Measurements from ENCODE around the gene NLK.

Gene NLK

GRCh38 chr17:28043741-28044140 lies 1.3 kb downstream of the NLK start:
- peaks cover 30 to 38% of the 10 kb centered on the region in 2 experiments for H3K4me1 ChIP-seq (ENCODE audit: control insufficient read depth in 1 of 2, insufficient read depth in 1 of 2, low read depth in 1 of 2, low read length in 1 of 2)
- no peak overlapping the region for H3K27ac ChIP-seq
- H3K4me3 ChIP-seq (ENCODE audit: low read depth in 1 of 2, low read length in 1 of 2) = no peak overlapping the region
- H3K36me3 ChIP-seq = no peaks in the 10 kb centered on the region
- H3K27me3 ChIP-seq = peaks cover 11% of the 10 kb centered on the region
- no peaks in the 10 kb centered on the region for H3K9me3 ChIP-seq
- no peak for TF ChIP-seq CTCF (IDR thresholded peaks at IDR 0.05)

- TF ChIP-seq CTCF (IDR thresholded peaks at IDR 0.05) = no peak
- Histone ChIP-seq H3K4me1 (ENCODE audit: control insufficient read depth in 1 of 2, insufficient read depth in 1 of 2, low read depth in 1 of 2, low read length in 1 of 2) (peaks cover 30 to 41% of the 10 kb centered on the region in 2 experiments), H3K27me3 (no peaks in the 10 kb centered on the region), H3K4me3 (ENCODE audit: low read depth in 1 of 2, low read length in 1 of 2) (no peak overlapping the region), H3K36me3 (no peaks in the 10 kb centered on the region), H3K27ac (no peak overlapping the region), H3K9me3 (no peaks in the 10 kb centered on the region)
Observed at GRCh38 chr17:28045304-28045703, 2.8 kb downstream of the NLK start.

DNA sequence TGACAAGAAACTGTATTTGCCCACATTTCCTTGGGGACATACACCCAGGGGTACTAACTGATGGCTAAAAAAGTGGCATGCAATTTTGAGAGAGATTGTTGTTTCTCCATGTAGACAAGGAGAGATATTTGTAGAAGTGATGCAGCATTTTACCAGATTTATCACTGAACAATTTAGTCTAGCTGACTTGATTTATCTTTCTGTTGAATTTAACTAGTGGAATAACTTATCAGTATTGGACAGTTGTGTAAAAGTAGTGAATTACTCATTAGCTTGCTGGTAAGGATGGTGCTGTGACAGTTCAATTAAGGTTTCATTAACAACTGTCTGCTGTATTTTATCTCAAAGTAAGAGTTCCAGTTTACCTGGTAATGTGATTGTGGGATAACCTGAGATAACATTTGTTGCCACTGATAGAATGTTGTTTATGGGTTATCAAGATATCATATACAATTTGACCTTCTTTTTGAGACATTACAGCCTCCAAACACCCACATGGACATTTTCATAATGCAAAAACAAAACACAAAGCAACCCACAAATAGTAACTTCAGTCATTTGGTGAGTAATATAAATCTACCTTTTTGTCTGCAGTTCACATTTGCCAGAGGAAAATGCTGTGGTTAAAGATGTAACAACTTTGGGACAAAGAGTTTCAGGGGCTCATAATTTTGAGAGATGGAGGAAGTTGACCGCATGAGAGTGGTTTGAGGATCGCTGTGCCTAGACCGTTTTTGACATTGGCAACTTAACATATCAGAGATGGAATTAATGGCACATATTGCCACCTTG lies 3.8 kb downstream of the NLK start:
- TF ChIP-seq CTCF (IDR thresholded peaks at IDR 0.05) = no peak
- no peak overlapping the region for H3K4me3 ChIP-seq (ENCODE audit: low read depth in 1 of 2, low read length in 1 of 2)
- H3K4me1 ChIP-seq (ENCODE audit: control insufficient read depth in 1 of 2, insufficient read depth in 1 of 2, low read depth in 1 of 2, low read length in 1 of 2) = peaks cover 26 to 41% of the 10 kb centered on the region in 2 experiments
- no peak overlapping the region for H3K27ac ChIP-seq
- H3K27me3 ChIP-seq = no peaks in the 10 kb centered on the region
- H3K9me3 ChIP-seq = no peaks in the 10 kb centered on the region
- no peaks in the 10 kb centered on the region for H3K36me3 ChIP-seq

DNA sequence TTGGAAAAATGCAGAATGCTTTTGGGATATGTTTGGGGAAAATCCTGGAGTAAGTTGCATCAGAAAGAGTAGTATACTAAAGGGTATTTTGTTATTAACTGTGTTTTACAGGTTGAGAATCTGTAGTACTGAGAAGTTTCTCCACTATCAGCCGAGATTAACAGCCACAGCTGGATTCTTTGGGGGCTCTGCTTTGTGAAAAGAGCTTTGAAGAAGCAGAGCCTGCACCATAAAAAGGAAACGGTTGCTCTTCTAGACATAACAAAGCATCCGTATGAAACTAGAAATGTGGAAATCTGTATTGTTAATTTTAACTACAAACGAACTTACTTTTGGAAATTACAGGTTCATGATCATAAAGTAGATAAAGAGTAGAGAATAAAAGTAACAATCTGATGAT lies 5.3 kb downstream of the NLK start:
- Histone ChIP-seq H3K27ac (no peak overlapping the region), H3K4me3 (ENCODE audit: low read depth in 1 of 2, low read length in 1 of 2) (no peak overlapping the region), H3K27me3 (no peaks in the 10 kb centered on the region), H3K4me1 (ENCODE audit: control insufficient read depth in 1 of 2, insufficient read depth in 1 of 2, low read depth in 1 of 2, low read length in 1 of 2) (peaks cover 19 to 29% of the 10 kb centered on the region in 2 experiments), H3K36me3 (no peaks in the 10 kb centered on the region), H3K9me3 (no peaks in the 10 kb centered on the region)
- TF ChIP-seq CTCF (IDR thresholded peaks at IDR 0.05) = no peak

DNA sequence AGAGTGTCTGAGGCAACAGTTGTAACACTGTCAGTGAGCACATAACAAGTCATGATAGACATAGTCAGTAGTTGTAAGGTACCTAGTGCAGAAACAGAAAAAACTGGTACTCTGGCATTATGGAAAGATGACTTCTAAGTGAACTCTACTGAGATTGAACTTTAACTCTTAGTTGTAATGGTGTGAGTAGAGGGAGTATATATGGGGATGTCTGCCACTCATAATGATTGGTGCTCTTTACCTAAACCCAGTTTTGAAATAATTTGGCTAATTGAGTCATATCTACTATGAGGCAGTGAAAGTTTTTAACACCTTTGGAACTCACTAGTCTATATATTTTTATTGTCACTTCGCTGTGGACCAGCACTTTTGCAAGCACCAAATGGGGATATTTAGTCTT lies 6.6 kb downstream of the NLK start:
- H3K4me1 ChIP-seq (ENCODE audit: control insufficient read depth in 1 of 2, insufficient read depth in 1 of 2, low read depth in 1 of 2, low read length in 1 of 2) = peaks cover 8 to 16% of the 10 kb centered on the region in 2 experiments
- no peaks in the 10 kb centered on the region for H3K27me3 ChIP-seq
- H3K36me3 ChIP-seq = no peaks in the 10 kb centered on the region
- no peaks in the 10 kb centered on the region for H3K9me3 ChIP-seq
- no peak for TF ChIP-seq CTCF (IDR thresholded peaks at IDR 0.05)
- H3K4me3 ChIP-seq (ENCODE audit: low read depth in 1 of 2, low read length in 1 of 2) = no peak overlapping the region
- H3K27ac ChIP-seq = no peak overlapping the region
